HG03139 (cell line): Measurements from ENCODE around the gene RRH.
"Not testable (repeated sequence)": the region's sequence is repeated elsewhere in the genome, so short reads cannot be mapped to it uniquely, and the experiment has no call there.

Source experiments
- ATAC-seq: cut with Tn5 transposase; IDR thresholded peaks from one replicate; pipeline ENCODE4 v1.9.1; 2021; ENCODE audit not compliant: unreplicated experiment

The RRH gene, protein sequence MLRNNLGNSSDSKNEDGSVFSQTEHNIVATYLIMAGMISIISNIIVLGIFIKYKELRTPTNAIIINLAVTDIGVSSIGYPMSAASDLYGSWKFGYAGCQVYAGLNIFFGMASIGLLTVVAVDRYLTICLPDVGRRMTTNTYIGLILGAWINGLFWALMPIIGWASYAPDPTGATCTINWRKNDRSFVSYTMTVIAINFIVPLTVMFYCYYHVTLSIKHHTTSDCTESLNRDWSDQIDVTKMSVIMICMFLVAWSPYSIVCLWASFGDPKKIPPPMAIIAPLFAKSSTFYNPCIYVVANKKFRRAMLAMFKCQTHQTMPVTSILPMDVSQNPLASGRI

DNA sequence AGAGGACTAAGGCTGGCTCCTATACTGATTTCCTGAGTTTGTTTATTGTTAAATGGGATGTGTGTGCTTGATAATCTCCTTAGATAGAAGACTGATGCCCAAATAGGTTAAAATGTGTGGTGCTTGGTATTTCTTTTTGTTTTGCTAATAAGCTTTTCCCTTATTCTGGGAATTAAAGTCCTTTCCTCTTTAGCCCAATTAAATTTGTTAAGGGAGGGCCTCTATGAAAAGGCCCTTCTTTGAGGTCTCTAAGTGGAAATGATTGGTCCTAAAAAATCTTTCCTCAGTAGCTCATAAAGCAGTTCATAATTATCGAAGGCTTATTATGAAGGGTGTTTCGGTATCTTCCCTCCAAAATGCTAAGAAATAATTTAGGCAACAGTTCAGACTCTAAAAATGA, at the start of gene RRH:
Gene RRH, plus strand, starts transcription at position 301 of the 400 bp plus-strand sequence. Its CDS starts 56 bp downstream, at position 357.
- no peak for ATAC-seq

DNA sequence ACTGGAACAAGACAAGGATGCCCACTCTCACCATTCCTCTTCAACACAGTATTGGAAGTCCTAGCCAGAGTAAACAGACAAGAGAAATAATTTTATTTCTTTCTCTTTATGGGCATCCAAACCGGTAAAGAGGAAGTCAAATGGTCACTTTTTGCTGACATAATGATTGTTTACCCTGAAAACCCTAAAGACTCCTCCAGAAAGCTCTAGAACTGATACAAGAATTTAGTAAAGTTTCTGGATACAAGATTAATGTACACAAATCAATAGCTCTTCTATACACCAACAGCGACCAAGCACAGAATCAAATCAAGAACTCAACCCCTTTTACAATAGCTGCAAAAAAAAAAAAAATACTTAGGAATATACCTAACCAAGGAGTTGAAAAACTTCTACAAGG, 45.7 kb upstream of the RRH start:
- not testable (repeated sequence) for ATAC-seq

DNA sequence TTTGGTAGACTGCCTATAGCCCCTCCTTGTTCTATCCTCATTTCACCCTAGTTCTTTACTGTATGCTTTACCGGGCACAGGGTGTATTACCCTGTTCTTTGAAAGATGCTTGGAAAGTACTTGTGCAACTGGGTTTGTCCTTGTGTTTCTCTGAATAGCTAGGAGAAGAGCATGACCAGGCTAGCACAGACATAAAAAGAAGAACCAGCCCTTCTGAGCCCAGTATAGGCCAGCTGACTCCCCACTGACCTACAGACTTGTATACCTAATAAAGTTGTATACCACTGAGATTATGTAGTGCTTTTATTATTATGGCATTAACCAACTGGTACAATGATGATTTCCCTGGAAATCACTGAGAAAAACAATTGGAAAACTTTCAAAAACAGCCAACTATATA, 40.9 kb upstream of the RRH start:
- ATAC-seq = no peak

DNA sequence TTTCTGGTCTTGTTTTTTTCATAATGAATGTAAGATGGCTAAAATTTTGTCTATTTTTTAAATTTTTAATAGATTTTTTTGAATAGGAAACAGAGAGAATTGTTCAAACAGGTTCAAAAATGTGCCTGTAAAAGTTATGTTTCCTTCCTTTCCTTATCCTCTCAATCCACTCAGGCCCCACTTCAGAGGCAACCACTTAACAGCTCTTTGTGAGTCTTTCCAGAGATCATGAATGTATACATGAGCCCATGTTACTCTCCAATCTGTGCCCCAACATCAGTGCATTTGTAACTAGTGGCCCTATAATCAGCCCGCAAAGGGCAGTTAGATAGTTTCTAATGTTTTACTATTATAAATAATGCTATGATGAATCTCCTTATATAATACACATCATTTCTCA, 40.0 kb upstream of the RRH start:
- ATAC-seq = no peak

DNA sequence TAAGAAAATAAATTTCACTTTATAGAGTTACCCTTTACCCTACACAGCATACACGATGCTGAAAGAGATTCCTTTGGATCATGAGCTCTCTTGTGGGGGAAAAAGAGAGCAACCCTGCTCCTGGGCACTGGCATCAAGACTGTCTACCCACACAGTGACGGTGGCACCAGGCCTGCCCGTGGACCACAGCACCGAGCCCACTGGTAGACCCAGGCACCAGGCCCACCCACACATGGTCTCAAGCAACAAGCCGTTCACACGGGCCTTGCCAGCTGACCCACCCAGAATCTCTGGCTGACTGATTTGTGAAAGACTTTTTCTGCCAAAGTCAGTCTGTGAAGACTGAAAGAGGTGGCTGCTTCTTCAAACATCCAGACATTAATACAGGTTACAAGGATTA, 32.7 kb upstream of the RRH start:
- no peak for ATAC-seq

DNA sequence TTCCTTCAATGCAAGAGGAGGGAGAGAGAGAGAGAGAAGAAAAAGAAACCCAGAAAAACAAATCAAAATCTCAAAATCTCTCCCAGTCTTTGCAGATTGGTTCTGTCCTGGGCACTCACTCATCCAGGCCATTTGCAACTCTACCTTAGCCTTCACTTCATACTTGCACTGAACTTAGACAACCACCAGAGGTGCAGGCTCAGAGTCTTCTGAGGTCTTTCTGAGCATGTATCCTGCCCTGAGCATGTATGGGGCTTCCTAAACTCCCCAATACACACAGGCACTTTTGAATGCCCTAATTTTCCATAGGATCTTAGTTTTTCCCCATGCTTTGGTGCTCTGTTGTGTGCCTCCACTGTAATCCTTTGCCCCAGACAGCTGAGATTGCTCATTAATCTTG, 28.9 kb upstream of the RRH start:
- ATAC-seq = no peak

DNA sequence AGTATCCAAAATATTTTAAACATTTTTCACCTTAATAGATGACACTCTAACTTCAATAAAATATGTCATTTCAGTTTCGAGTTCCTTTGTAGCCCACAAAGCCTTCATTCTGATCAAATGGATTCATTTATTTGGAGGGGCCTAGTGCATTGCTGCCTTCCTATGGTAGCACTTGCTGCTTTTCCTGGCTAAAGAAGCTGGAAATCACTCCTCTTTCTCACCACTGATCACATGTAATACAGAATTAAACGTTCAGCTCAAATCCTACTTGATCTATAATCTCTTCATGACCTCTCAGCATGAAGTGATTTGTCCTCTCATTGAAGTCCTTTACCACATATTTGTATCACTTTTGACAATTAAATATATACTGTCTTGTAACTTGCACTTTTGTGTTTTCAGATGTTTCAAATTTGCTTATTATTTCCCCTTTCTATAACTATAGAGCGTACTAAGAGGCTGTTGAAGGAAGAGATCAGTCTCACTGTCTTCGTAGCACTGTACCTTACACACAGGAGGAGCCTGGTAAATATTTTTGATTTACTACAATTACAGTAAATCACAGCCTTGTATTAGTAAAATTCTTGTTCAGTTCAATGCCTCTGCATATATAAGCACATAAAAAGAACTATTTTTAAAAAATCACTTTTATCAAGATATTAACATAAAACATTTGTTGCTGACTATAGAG, 26.5 kb upstream of the RRH start:
- no peak for ATAC-seq

DNA sequence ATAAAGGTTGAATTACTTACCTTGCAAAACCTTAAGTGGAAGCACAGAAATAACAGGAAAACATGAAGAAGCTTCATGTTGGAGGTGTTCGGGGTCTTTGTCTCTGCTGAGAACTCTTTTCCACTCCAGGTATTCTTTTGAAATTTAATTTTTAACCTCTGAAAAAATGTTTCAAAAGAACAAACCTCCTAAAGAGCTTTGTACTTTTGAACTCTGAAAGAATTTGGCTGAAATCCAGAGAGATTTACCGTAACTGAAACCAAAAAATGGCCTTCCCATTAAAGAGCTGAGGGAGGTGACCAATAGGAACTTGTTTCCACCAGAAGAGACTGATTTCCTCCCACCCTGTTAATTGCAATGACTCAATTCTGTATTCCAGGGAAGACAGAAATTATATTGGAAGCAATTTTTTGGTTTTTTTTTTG, 25.9 kb upstream of the RRH start, which contains the start of gene CFI:
Gene CFI, minus strand, starts transcription at position 105 of the 425 bp plus-strand sequence. Its CDS starts 28 bp downstream, at position 77.
- ATAC-seq = no peak

DNA sequence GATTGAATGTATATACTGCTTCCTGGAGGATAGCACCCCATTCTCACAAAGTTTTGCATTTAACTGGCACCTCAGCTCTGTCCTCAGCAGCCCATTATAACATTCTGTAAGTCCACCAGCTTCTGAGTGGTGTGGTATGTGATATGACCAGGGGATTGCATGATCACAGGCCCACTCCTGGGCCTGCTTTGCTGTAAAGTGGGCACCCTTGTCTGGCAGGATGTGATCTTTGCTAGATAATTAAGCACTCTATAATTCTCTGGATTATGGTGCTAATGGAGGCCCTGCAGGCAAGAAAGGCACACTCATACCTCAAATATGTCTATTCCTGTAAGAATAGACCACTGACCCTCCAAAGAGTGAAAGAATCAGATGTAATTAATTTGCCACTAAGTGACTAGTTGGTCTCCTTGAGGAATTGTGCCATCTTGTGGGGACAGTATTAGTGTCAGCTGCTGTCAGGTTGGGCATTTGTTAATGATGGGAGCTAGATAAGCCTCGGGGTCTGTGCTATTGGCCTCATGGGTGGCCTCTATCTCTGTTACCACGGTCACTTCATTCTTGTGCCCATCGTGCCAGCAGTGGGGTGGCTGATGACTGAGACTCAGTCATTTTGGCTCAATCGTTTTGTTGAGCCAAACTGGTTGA, 23.7 kb upstream of the RRH start:
- no peak for ATAC-seq

DNA sequence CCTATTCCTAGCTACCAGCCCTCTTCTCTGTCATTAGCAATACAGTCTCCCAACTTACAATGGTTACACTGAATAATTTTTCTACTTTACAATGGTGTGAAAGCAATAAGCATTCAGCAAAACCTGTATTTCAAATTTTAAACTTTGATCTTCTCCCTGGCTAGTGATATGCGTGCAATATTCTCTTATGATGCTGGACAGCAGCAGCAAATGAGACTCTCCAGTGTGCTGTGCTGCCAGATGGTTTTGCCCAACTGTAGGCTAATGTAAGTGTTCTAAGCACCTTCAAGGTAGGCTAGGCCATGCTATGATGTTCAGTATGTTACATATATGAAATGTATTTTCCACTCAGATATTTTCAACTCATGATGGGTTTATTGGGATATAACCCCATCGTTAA, 18.1 kb upstream of the RRH start:
- ATAC-seq = no peak

DNA sequence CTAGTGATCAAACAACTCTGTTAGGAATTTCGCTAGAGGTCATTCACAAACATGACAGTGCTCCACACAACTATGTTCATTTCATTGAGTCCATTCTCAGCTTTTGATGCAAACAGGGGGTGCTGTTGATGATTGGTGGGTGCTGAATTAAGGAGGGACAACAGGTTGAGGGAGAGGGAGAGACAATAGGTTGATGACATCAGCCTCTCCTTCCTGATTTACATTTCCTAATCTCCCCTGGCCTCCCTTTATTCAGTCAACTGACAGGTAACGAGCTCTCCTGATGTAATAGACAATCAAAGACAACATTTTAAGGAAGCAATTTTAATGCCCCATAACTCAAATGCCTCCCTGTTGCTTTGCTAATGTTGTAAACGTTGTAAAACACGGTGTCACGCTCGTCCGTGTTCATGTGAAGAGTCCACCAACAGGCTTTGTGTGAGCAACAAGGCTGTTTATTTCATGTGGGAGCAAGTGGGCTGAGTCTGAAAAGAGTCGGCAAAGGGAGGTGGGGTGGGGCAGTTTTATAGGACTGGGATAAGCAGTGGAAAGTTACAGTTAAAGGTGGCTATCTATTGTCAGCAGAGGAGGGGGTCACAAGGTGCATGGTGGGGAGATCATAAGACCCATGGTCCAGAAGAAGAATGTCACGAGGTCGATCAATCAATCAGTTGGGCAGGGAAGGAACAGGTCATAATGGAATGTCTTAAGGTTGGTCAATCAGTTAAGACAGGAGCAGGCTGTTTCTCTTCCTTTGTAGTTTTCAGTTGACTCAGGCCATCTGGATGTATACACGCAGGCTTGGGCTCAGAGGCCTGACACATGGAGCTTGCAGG, 17.0 kb upstream of the RRH start:
- no peak for ATAC-seq

DNA sequence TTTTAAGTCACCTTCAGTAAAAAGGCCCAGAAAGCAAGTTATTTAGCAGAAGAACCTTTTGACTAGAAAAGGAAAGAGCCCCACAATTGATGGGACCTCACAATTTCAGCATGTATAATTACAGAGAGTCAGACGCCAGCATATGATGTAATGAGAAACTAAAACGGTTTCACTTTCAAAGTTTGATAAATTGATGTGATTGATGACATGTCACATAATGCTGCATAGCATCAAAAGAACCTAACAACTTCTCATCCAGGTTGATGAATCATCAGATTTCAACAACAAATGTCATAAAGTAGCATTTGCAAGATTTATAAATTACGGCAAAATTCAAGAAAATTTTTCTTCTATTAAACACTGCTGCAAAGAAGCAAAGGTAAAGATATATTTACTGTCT, 16.1 kb upstream of the RRH start:
- no peak for ATAC-seq

DNA sequence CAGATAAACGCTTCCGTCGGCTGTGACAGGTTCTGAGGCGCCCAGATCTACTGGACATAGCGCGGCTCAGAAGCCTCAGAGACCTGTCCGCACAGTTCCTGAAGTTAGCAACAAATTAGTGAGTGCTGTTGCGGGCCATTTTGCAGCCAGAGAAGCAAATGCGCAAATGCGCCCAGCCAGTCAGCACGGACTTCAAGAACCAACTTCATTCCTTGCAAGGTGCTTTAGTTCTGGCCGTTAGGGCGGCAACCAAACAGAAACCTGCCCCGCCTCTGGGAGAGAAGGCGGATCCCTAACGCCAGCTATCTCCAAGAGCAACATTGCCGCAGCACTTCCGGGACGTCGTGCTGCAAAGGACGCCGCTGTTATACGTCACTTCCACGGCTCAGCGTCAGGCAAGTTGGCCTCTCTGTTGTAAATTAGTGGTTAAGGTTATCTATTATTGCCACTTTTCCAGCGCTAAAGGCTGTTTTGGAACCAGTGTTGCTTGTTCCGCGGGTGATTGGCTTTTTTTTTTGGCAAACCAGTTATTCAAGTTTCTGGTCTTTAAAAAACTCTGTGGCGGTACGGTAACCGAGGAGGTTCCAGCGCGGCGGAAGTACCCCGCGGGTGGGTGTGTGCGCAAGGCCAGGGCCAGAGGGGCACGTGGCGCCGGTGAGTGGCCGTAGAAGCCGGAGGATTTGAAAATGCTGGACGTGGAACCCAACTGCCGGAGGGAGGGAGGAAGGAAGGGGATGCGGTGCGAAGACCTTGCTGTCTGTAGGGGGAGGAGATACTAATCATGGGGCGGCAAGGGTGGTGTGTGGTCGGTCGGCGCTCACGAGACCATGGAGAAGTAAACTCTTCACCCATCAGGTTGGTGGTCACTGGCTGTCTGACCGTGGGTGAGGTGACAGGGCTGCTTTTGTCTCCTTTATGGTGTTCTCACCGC, 12.4 kb upstream of the RRH start, which contains the start of gene GAR1:
Gene GAR1, plus strand, starts transcription at position 612 of the 931 bp plus-strand sequence. CDS start 403 bp downstream, outside the sequence.
- ATAC-seq = peak; percentile 99

DNA sequence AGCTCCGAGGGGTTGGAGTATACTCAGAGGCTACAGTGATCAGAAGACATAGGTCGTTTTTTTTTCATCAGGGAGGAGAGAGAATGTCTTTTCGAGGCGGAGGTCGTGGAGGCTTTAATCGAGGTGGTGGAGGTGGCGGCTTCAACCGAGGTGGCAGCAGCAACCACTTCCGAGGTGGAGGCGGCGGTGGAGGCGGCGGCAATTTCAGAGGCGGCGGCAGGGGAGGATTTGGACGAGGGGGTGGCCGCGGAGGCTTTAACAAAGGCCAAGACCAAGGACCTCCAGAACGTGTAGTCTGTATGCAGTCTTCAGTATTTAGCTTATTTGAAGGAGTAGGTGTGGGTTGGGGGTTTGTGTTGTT, 11.7 kb upstream of the RRH start:
- ATAC-seq = no peak

DNA sequence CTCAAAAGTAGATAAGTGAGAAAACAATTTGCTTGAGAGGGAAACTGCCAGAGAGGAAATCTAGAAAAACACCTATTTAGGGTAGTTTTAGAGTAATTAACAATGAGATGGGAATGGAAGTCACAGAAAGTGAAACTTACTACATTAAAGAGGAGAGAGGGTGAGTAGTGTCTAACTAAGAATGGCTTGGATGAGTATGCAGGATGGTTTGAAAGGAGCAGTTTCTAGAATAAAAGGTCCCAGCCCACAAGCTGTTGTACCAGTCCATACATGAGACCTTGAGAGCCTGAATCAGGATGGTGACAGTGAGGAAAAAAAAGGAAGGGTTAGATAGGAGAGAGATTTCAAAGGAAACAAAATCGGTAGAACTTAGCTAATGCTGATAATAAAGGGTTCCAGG, 10.9 kb upstream of the RRH start:
- no peak for ATAC-seq

DNA sequence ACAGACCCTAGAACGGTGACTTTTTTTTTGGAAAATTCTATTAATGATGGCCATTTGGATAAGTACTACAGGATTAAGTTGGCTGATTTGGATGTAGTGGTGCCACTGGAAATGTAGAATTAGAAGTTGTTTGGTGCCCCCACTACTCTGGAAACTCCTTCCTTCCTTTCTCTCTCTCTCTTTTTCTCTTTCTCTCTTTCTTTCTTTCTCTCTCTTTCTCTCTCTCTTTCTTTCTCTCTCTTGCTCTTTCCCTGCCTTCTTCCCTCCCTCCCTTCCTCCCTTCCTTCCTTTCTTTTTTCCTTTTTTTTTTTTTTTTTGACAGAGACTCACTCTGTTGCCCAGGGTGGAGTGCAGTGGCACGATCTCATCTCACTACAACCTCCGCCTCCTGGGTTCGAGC, 9.5 kb upstream of the RRH start:
- ATAC-seq = no peak

DNA sequence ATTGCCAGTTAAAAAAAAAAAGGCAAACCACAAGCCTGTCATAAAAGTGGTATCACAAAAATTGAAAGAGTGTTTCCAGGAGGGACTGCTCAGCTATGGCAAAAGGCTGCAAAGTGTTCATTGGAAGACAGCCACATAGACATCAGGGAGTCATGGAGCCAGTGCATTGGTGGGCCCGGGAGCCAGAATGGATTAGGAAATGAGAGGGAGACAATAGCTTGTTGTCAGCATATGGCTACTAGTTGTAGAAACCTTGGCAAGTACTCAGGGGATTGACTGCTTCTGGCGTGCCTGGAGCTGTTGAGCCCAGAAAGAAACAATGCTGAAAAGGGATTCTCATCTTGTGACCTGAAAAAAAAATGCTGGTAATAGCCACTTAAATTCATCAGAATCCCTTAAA, 7.2 kb upstream of the RRH start:
- ATAC-seq = no peak

DNA sequence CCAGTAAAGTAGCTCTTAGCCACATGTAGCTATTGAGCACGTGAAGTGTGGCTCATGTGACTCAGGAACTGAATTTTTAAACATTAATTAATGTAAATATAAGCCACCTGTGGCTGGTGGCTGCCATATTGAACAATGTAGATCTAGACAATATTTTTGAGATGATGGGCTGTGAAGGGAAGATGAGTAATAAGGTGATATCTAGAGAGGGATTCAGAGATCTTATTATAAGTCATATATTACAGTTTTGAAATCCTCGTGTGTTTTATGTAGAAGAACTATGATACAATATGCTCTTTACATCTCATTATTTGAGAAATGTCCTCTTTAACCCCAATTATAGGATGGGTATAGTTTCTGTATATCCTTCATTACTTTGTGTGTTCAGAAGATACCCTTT, 6.6 kb upstream of the RRH start:
- no peak for ATAC-seq

DNA sequence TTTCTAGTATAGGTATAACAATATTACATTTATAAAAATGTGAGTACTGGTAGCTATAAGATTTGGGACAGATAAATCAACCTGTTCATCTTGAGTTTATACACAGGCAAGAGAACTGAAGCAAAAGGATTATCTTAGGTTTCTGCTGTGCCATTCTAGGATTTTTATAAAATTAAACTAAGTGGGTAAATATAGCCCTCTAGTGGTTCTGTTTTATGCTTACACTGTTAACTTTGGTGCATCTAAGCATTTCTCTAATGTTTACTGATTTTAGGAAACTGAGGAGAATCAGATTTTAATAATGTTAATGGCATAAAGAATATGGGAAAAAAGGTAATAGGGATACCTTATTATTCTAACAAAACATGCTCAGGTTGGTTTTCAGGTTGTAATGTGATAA, 1.1 kb upstream of the RRH start:
- ATAC-seq = no peak

DNA sequence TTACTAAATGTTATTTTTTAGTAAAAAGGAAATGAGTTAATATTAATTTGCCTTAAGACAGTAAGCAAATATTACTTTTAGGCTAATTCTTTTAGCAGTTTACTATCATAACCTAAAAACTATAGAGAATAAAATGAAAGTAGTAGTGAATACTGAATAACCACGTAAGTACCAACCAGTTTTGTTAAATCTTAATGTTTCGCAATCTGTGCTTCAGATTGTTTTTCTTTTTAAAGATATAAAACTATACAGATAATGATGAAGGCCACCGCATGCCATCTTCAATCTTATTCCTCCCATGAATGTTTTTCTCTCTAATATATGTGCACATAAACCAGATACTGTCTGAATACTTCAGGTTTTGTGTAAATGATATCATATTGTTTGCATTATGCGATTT, 6.0 kb downstream of the RRH start:
- ATAC-seq = no peak
